HepG2 (cell line): ENCODE measurements around the gene COPA. TPM values are rescaled to one million over a fixed set of nuclear protein-coding genes. Genes with fewer than 3 reads are reported as not detected.

Experiments
- ATAC-seq: fragments of 200-7000 bp; cut with Tn5 transposase; 3 replicates; pipeline ENCODE4 v1.9.1; 2020; ENCODE audit warnings: mild to moderate bottlenecking, moderate library complexity
- BruUV-seq: library from RNA; stranded (reverse); fragments of 400-500 nt; replicated peaks from 2 replicates; lab custom pipeline; 2021; lab: Mats Ljungman, UMichigan
- CTCF ChIA-PET: fragments of 300-600 bp; formaldehyde crosslinking; extraction: SDS; loops from one replicate; lab custom pipeline; 2021; ENCODE audit warnings: low total read pairs, inconsistent platforms, low intra/inter-chr PET ratio; lab: Yijun Ruan, JAX
- POLR2A ChIA-PET: fragments of 350-600 bp; sonication (Branson Sonifier 250); formaldehyde crosslinking; loops from one replicate; lab custom pipeline; 2020; ENCODE audit warnings: antibody characterized with exemption, inconsistent platforms; lab: Yijun Ruan, JAX
- DNase-seq: peaks from one replicate; pipeline ENCODE4 v3.0.0-alpha.2; 2015; ENCODE audit warnings: low spot score
- FAIRE-seq: peaks from 3 replicates; lab custom pipeline; 2011; peaks lifted over from hg19 to GRCh38; lab: Jason Lieb, UNC
- H2AFZ ChIP-seq: one replicate; pipeline ENCODE4 v1.6.1; 2011; ENCODE audit warnings: low read length, inconsistent platforms
- H3K27ac ChIP-seq: fragments of 300-600 bp; 3 replicates; pipeline ENCODE4 v1.8.0; 2011; ENCODE audit warnings: mixed run types, mild to moderate bottlenecking, mixed read lengths, low read length, inconsistent platforms; ENCODE audit not compliant: insufficient read depth; ENCODE audit errors: extremely low read length
- H3K27me3 ChIP-seq, 2 experiments: fragments of 200-600 bp in 1 of 2; 2 replicates in 1 of 2; 3 replicates in 1 of 2; pipeline versions ENCODE4 v1.6.0 to v1.8.0; 2011; ENCODE audit warnings: low read length in 2 of 2, mild to moderate bottlenecking in 2 of 2, moderate library complexity in 2 of 2, inconsistent platforms in 1 of 2; ENCODE audit not compliant: insufficient read depth in 2 of 2, control insufficient read depth in 1 of 2
- H3K36me3 ChIP-seq, 2 experiments: fragments of 200-600 bp in 1 of 2; replicated peaks in 1 of 2; 2 replicates in 1 of 2; 3 replicates in 1 of 2; pipeline versions ENCODE4 v1.5.1 to v1.8.0; 2011; ENCODE audit warnings: low read length in 2 of 2, inconsistent platforms in 1 of 2; ENCODE audit not compliant: insufficient read depth in 2 of 2, control insufficient read depth in 1 of 2
- H3K4me1 ChIP-seq: 2 replicates; pipeline ENCODE4 v1.5.1; 2012; ENCODE audit warnings: low read length, inconsistent platforms; ENCODE audit not compliant: insufficient read depth
- H3K4me2 ChIP-seq: 2 replicates; pipeline ENCODE4 v1.6.0; 2011; ENCODE audit warnings: low read depth, low read length, inconsistent platforms
- H3K4me3 ChIP-seq, 3 experiments: fragments of 200-600 bp in 1 of 3; sonication (generic), shearing (Covaris generic) in 1 of 3; replicated peaks in 1 of 3; 2 replicates each; pipeline ENCODE4 v1.5.1; 2011 to 2016; ENCODE audit warnings: low read length in 3 of 3, inconsistent platforms in 2 of 3, low read depth in 2 of 3, mild to moderate bottlenecking in 2 of 3, control low read depth in 1 of 3, mixed read lengths in 1 of 3; ENCODE audit not compliant: insufficient read depth in 1 of 3
- H3K79me2 ChIP-seq: one replicate; pipeline ENCODE4 v1.6.1; 2011; ENCODE audit warnings: low read length, inconsistent platforms; ENCODE audit not compliant: insufficient read depth
- H3K9ac ChIP-seq: 2 replicates; pipeline ENCODE4 v1.6.0; 2011; ENCODE audit warnings: mild to moderate bottlenecking, low read depth, low read length, inconsistent platforms; ENCODE audit not compliant: insufficient read depth
- H3K9me3 ChIP-seq: 2 replicates; pipeline ENCODE4 v1.5.1; 2012; ENCODE audit warnings: mild to moderate bottlenecking, low read length
- H4K20me1 ChIP-seq: 2 replicates; pipeline ENCODE4 v1.6.0; 2011; ENCODE audit warnings: inconsistent platforms, mild to moderate bottlenecking, low read length, moderate library complexity; ENCODE audit not compliant: insufficient read depth
- CENPT ChIP-seq: sonication (generic); formaldehyde crosslinking; IDR thresholded peaks from 2 replicates; pipeline ENCODE4 v1.8.0; 2022; ENCODE audit warnings: low read depth, mild to moderate bottlenecking, moderate library complexity, missing genetic modification reagents
- HBP1 ChIP-seq: IDR thresholded peaks from 2 replicates; pipeline ENCODE4 v1.6.1; 2016; ENCODE audit warnings: low read depth, control low read depth
- HCFC1 ChIP-seq: fragments of 150-350 bp; IDR thresholded peaks from 2 replicates; pipeline ENCODE4 v1.6.1; 2014; ENCODE audit warnings: low read depth, low read length
- ISX ChIP-seq: sonication (generic); formaldehyde crosslinking; conservative IDR thresholded peaks from 2 replicates; pipeline ENCODE4 v1.5.0; 2020; ENCODE audit warnings: missing genetic modification reagents
- JUND ChIP-seq: sonication (generic); formaldehyde crosslinking; IDR thresholded peaks from 2 replicates; pipeline ENCODE4 v1.8.0; 2022; ENCODE audit warnings: mild to moderate bottlenecking, missing genetic modification reagents
- LCORL ChIP-seq, 2 experiments: fragments of 450-650 bp in 1 of 2; sonication (generic) in 1 of 2; formaldehyde crosslinking in 1 of 2; IDR thresholded peaks; 2 replicates each; pipeline versions ENCODE4 v1.5.0 to v1.6.1; 2017 to 2020; ENCODE audit warnings: antibody characterized with exemption in 1 of 2, missing genetic modification reagents in 1 of 2
- NFE2L1 ChIP-seq: sonication (generic); formaldehyde crosslinking; IDR thresholded peaks from 2 replicates; pipeline ENCODE4 v1.4.0; 2020; ENCODE audit warnings: missing genetic modification reagents, mild to moderate bottlenecking, borderline replicate concordance
- PLSCR1 ChIP-seq: sonication (generic); formaldehyde crosslinking; IDR thresholded peaks from 2 replicates; pipeline ENCODE4 v1.5.0; 2020; ENCODE audit warnings: missing genetic modification reagents, mild to moderate bottlenecking, borderline replicate concordance
- POGK ChIP-seq: sonication (generic); formaldehyde crosslinking; conservative IDR thresholded peaks from 2 replicates; pipeline ENCODE4 v1.8.0; 2022; ENCODE audit warnings: mild to moderate bottlenecking, moderate library complexity, missing genetic modification reagents
- RBM39 ChIP-seq: fragments of 200-400 bp; formaldehyde crosslinking; IDR thresholded peaks from one replicate; pipeline ENCODE4 v1.6.1; 2018; ENCODE audit warnings: antibody characterized with exemption, mild to moderate bottlenecking, low read depth, low read length; ENCODE audit not compliant: poor library complexity, severe bottlenecking
- REPIN1 ChIP-seq: sonication (generic); formaldehyde crosslinking; IDR thresholded peaks from 2 replicates; pipeline ENCODE4 v1.8.0; 2022; ENCODE audit warnings: missing genetic modification reagents, low read depth, mild to moderate bottlenecking, borderline replicate concordance
- SIX1 ChIP-seq: sonication (generic); formaldehyde crosslinking; IDR thresholded peaks from 2 replicates; pipeline ENCODE4 v1.4.0; 2020; ENCODE audit warnings: missing genetic modification reagents, borderline replicate concordance
- THAP9 ChIP-seq: sonication (generic); formaldehyde crosslinking; IDR thresholded peaks from 2 replicates; pipeline ENCODE4; 2020; ENCODE audit warnings: missing genetic modification reagents, mild to moderate bottlenecking, borderline replicate concordance
- ZNF354B ChIP-seq: sonication (generic); formaldehyde crosslinking; IDR thresholded peaks from 2 replicates; pipeline ENCODE4 v1.8.0; 2022; ENCODE audit warnings: mild to moderate bottlenecking, missing genetic modification reagents
- ZNF749 ChIP-seq: sonication (generic); formaldehyde crosslinking; IDR thresholded peaks from 2 replicates; pipeline ENCODE4 v1.8.0; 2022; ENCODE audit warnings: mild to moderate bottlenecking, missing genetic modification reagents, moderate library complexity, borderline replicate concordance
- ZNF772 ChIP-seq: sonication (generic); formaldehyde crosslinking; IDR thresholded peaks from 2 replicates; pipeline ENCODE4 v1.5.0; 2020; ENCODE audit warnings: mild to moderate bottlenecking, missing genetic modification reagents
- WGBS: methylation state at CpG from one replicate; pipeline ENCODE4 v1.1.6; 2017; ENCODE audit warnings: low lambda C conversion rate; 5-methylcytosine and 5-hydroxymethylcytosine counted together
- in situ Hi-C: cut with HindIII; loops from 2 replicates; pipeline ENCODE4 v1.10.0; 2017; ENCODE audit warnings: low pct_unique_long_range_greater_than_20kb; ENCODE audit not compliant: extremely low pct_ligation_motif_present
- intact Hi-C: fragments of 100-400 bp; cut with micrococcal nuclease; formaldehyde crosslinking; loops from one replicate; pipeline ENCODE4 v1.10.0; 2022; ENCODE audit not compliant: unreplicated experiment
- polyA plus RNA-seq, 8 experiments: library from polyadenylated mRNA; depleted of rRNA in 3 of 8; stranded (reverse) in 7 of 8; unstranded in 1 of 8; fragments of >200 nt; fragmentation: Illumina TruSeq in 4 of 8; extraction: Trizol in 4 of 8; gene quantifications; 2 replicates each; pipeline versions ENCODE4 v1.2.1 to v1.2.3, GENCODE V29; 2011 to 2016; ENCODE audit warnings: low read depth in 4 of 8, missing spikeins in 1 of 8, mixed read lengths in 1 of 8; ENCODE audit not compliant: insufficient read depth in 1 of 8
- total RNA-seq, 5 experiments: library from RNA; depleted of rRNA; stranded (reverse); fragments of >200 nt; fragmentation: Illumina TruSeq; extraction: Trizol; gene quantifications; 2 replicates each; pipeline ENCODE4 v1.2.3, GENCODE V29; 2016; ENCODE audit warnings: low read depth in 1 of 5

The COPA gene
- total and polyA plus RNA-seq, 2 of the 13 experiments (the other 11 are each of a cell fraction or from before 2014, with no cell fraction given): 160 to 197 TPM

- intact Hi-C loops (no loop called here), in situ Hi-C loops (no loop called here)
- FAIRE-seq (no peak), DNase-seq (no peak), ATAC-seq (no peak)
- H3K4me1 ChIP-seq: no peaks in the 10 kb centered on the region
- ChIA-PET POLR2A (no interaction called here), CTCF (no interaction called here)
- no peak overlapping the region for H3K4me3 ChIP-seq
- H4K20me1 ChIP-seq: no peaks in the 10 kb centered on the region
- peaks cover 29% of the 10 kb centered on the region for H3K79me2 ChIP-seq
- no peak overlapping the region for H3K9ac ChIP-seq
- no peak overlapping the region for H3K27ac ChIP-seq
- peaks cover 11 to 38% of the 10 kb centered on the region in 2 experiments; a peak in 4 of 5 replicates for H3K36me3 ChIP-seq
- no peaks in the 10 kb centered on the region for H3K9me3 ChIP-seq
- no peaks in the 10 kb centered on the region for H3K27me3 ChIP-seq
- H3K4me2 ChIP-seq: no peak overlapping the region
- BruUV-seq: no TSS peak
- WGBS: 100% methylated on average over 1 of the region's 1 CpG
- H2AFZ ChIP-seq: no peak overlapping the region
- no peak for TF ChIP-seq CENPT (CRISPR knock-in tag)
- no peak for TF ChIP-seq NFE2L1
- TF ChIP-seq HCFC1: no peak
- no peak for TF ChIP-seq LCORL (IDR thresholded peaks at IDR 0.05)
- TF ChIP-seq LCORL (CRISPR knock-in tag; IDR thresholded peaks at IDR 0.05): no peak
- no peak for TF ChIP-seq HBP1
- no peak for TF ChIP-seq ZNF772 (CRISPR knock-in tag)
- no peak for TF ChIP-seq REPIN1 (CRISPR knock-in tag)
- no peak for TF ChIP-seq JUND (CRISPR knock-in tag)
- TF ChIP-seq POGK (CRISPR knock-in tag): no peak
- TF ChIP-seq THAP9 (CRISPR knock-in tag): no peak
- TF ChIP-seq PLSCR1 (CRISPR knock-in tag): no peak
- TF ChIP-seq ZNF354B: no peak
- no peak for TF ChIP-seq SIX1 (CRISPR knock-in tag)
- TF ChIP-seq ISX: no peak
- TF ChIP-seq ZNF749 (CRISPR knock-in tag): no peak
- no peak for TF ChIP-seq RBM39
Observed at GRCh38 chr1:160244209-160244608, 98.8 kb downstream of the COPA start.
